GM23338 (cell line): ENCODE measurements around the gene HOXB6. TPM values are rescaled to one million over a fixed set of nuclear protein-coding genes. Genes with fewer than 3 reads are reported as not detected.
A peak's percentile ranks its signal among the peaks of the same experiment; 100 is the strongest.

Experiments
- ATAC-seq: fragments of 200-7000 bp; cut with Tn5 transposase; 3 replicates; pipeline ENCODE4 v1.9.1; 2020
- DNase-seq: peaks from one replicate; pipeline ENCODE4 v3.0.0-alpha.2; 2015; ENCODE audit warnings: low spot score
- H2AFZ ChIP-seq: fragments of 200-600 bp; sonication (generic); 2 replicates; pipeline ENCODE4 v1.8.0; 2016; ENCODE audit warnings: antibody characterized with exemption, mild to moderate bottlenecking, moderate library complexity
- H3F3A ChIP-seq: fragments of 200-600 bp; sonication (generic); replicated peaks from 2 replicates; pipeline ENCODE4 v1.8.0; 2017; ENCODE audit warnings: antibody characterized with exemption, mixed run types, low read depth
- H3K27ac ChIP-seq: fragments of 200-600 bp; sonication (generic); 2 replicates; pipeline ENCODE4 v1.6.1; 2016; ENCODE audit warnings: low read depth
- H3K27me3 ChIP-seq: fragments of 200-600 bp; sonication (generic); 2 replicates; pipeline ENCODE4 v1.8.0; 2016; ENCODE audit warnings: mild to moderate bottlenecking, mixed run types, moderate library complexity; ENCODE audit not compliant: insufficient read depth
- H3K36me3 ChIP-seq: fragments of 200-600 bp; sonication (generic); 2 replicates; pipeline ENCODE4 v1.8.0; 2016; ENCODE audit warnings: mild to moderate bottlenecking; ENCODE audit not compliant: insufficient read depth
- H3K4me1 ChIP-seq: fragments of 200-600 bp; sonication (generic); 2 replicates; pipeline ENCODE4 v1.8.0; 2016; ENCODE audit warnings: mild to moderate bottlenecking, moderate library complexity; ENCODE audit not compliant: insufficient read depth
- H3K4me2 ChIP-seq: fragments of 200-600 bp; sonication (generic); 2 replicates; pipeline ENCODE4 v1.7.1; 2017; ENCODE audit warnings: mixed run types
- H3K4me3 ChIP-seq: fragments of 200-600 bp; sonication (generic); 2 replicates; pipeline ENCODE4 v1.6.1; 2016; ENCODE audit warnings: mixed run types
- H3K79me2 ChIP-seq: fragments of 200-600 bp; sonication (generic); replicated peaks from 2 replicates; pipeline ENCODE4 v1.8.0; 2017; ENCODE audit warnings: mild to moderate bottlenecking; ENCODE audit not compliant: insufficient read depth
- H3K9me2 ChIP-seq: fragments of 200-600 bp; sonication (generic); 2 replicates; pipeline ENCODE4 v1.8.0; 2017; ENCODE audit not compliant: insufficient read depth
- H4K20me1 ChIP-seq: fragments of 200-600 bp; sonication (generic); replicated peaks from 2 replicates; pipeline ENCODE4 v1.8.0; 2017; ENCODE audit warnings: mild to moderate bottlenecking; ENCODE audit not compliant: insufficient read depth
- H3K27ac Mint-ChIP-seq: 2 replicates; pipeline ENCODE4 v1.8.0; 2020; ENCODE audit warnings: inconsistent platforms, mild to moderate bottlenecking, moderate library complexity, mixed read lengths
- H3K27me3 Mint-ChIP-seq: 3 replicates; pipeline ENCODE4 v1.8.0; 2022; ENCODE audit warnings: low read depth, mild to moderate bottlenecking, moderate library complexity, mixed read lengths, inconsistent platforms; ENCODE audit not compliant: insufficient read depth, poor library complexity
- H3K36me3 Mint-ChIP-seq: 3 replicates; pipeline ENCODE4 v1.8.0; 2021; ENCODE audit warnings: low read depth, mild to moderate bottlenecking, inconsistent platforms, moderate library complexity, mixed read lengths
- H3K4me1 Mint-ChIP-seq: 3 replicates; pipeline ENCODE4 v1.8.0; 2020; ENCODE audit warnings: mild to moderate bottlenecking, inconsistent platforms, mixed read lengths
- H3K4me3 Mint-ChIP-seq: 3 replicates; pipeline ENCODE4 v1.8.0; 2021; ENCODE audit warnings: moderate library complexity, mild to moderate bottlenecking, inconsistent platforms, mixed read lengths
- H3K9me3 Mint-ChIP-seq: 3 replicates; pipeline ENCODE4 v1.8.0; 2020; ENCODE audit warnings: moderate library complexity, mild to moderate bottlenecking, inconsistent platforms, mixed read lengths
- CREB1 ChIP-seq: fragments of 250-450 bp; sonication (Bioruptor Pico); IDR thresholded peaks from 2 replicates; pipeline ENCODE4 v1.5.0; 2020; ENCODE audit warnings: low read depth, mild to moderate bottlenecking, moderate library complexity
- EZH2 ChIP-seq: fragments of 200-600 bp; sonication (generic); IDR thresholded peaks from one replicate; pipeline ENCODE4 v1.8.0; 2017; ENCODE audit warnings: antibody characterized with exemption, mild to moderate bottlenecking, low read depth; ENCODE audit not compliant: unreplicated experiment
- EZH2phosphoT487 ChIP-seq: fragments of 200-600 bp; sonication (generic); IDR thresholded peaks from one replicate; pipeline ENCODE4 v1.8.1; 2018; ENCODE audit warnings: antibody characterized with exemption; ENCODE audit not compliant: unreplicated experiment
- JUNB ChIP-seq: IDR thresholded peaks from one replicate; pipeline ENCODE4 v1.6.1; 2016; ENCODE audit warnings: antibody characterized with exemption; ENCODE audit not compliant: unreplicated experiment
- NANOG ChIP-seq: IDR thresholded peaks from 2 replicates; pipeline ENCODE4 v1.6.1; 2016; ENCODE audit warnings: antibody characterized with exemption, borderline replicate concordance
- STAT1 ChIP-seq: IDR thresholded peaks from one replicate; pipeline ENCODE4 v1.6.1; 2016; ENCODE audit warnings: antibody characterized with exemption; ENCODE audit not compliant: unreplicated experiment
- ZNF331 ChIP-seq: fragments of 250-450 bp; sonication (Bioruptor Pico); IDR thresholded peaks from 2 replicates; pipeline ENCODE4 v1.5.0; 2020; ENCODE audit warnings: low read depth, mild to moderate bottlenecking, moderate library complexity
- polyA plus RNA-seq: library from polyadenylated mRNA; unstranded; fragments of >200 nt; fragmentation: Nextera tagmentation; extraction: Ambion mirVana; gene quantifications from 2 replicates; pipeline ENCODE4 v1.2.1, GENCODE V29; 2016
- total RNA-seq: library from RNA; depleted of rRNA; stranded (reverse); fragments of >200 nt; shearing (Covaris generic); gene quantifications from 2 replicates; pipeline ENCODE4 v1.2.3, GENCODE V29; 2014

HOXB6 gene
- total and polyA plus RNA-seq, 2 experiments from 2014 or later, result not detected

GRCh38 chr17:48605991-48606891 lies 1.5 kb upstream of the HOXB6 start:
- Histone ChIP-seq H3K27me3 (peaks cover 100% of the 10 kb centered on the region), H3K4me1 (peaks cover 47% of the 10 kb centered on the region), H3K4me3 (no peak overlapping the region), H3K9me2 (no peaks in the 10 kb centered on the region), H3K79me2 (no peaks in the 10 kb centered on the region), H2AFZ (no peak overlapping the region), H3K27ac (no peak overlapping the region), H3K36me3 (no peaks in the 10 kb centered on the region; the same call in 1 of the 2 replicates), H3K4me2 (no peak overlapping the region), H3F3A (peaks cover 59% of the 10 kb centered on the region), H4K20me1 (peaks cover 72% of the 10 kb centered on the region)
- Mint-ChIP-seq H3K36me3 (no peaks in the 10 kb centered on the region; the same call in 2 of the 3 replicates), H3K4me1 (peaks cover 15% of the 10 kb centered on the region), H3K27me3 (peaks cover 100% of the 10 kb centered on the region), H3K9me3 (peaks cover 4% of the 10 kb centered on the region; the same call in 2 of the 3 replicates), H3K4me3 (no peak overlapping the region), H3K27ac (no peak overlapping the region)
- ATAC-seq (no peak), DNase-seq (no peak)
- TF ChIP-seq EZH2 (peak; percentile 97), STAT1 (no peak), ZNF331 (CRISPR knock-in tag) (no peak)

GRCh38 chr17:48605409-48605919 lies 678 bp upstream of the HOXB6 start:
- DNase-seq (peak; percentile 59), ATAC-seq (no peak)
- no peak overlapping the region for H3K4me2 ChIP-seq
- no peaks in the 10 kb centered on the region for H3K9me2 ChIP-seq
- H3K4me3 ChIP-seq, result no peak overlapping the region
- peaks cover 66% of the 10 kb centered on the region for H3F3A ChIP-seq
- no peaks in the 10 kb centered on the region; the same call in 1 of the 2 replicates for H3K36me3 ChIP-seq
- H3K27me3 ChIP-seq, result peaks cover 100% of the 10 kb centered on the region
- H3K27me3 Mint-ChIP-seq, result peaks cover 100% of the 10 kb centered on the region
- peaks cover 43% of the 10 kb centered on the region for H3K4me1 ChIP-seq
- no peak overlapping the region for H3K27ac Mint-ChIP-seq
- no peak overlapping the region for H3K27ac ChIP-seq
- TF ChIP-seq EZH2 (peak; percentile 37), JUNB (no peak)
- H2AFZ ChIP-seq, result no peak overlapping the region
- peaks cover 4% of the 10 kb centered on the region; the same call in 2 of the 3 replicates for H3K9me3 Mint-ChIP-seq
- peaks cover 11% of the 10 kb centered on the region; the same call in 2 of the 3 replicates for H3K4me1 Mint-ChIP-seq
- no peaks in the 10 kb centered on the region for H3K36me3 Mint-ChIP-seq
- H3K79me2 ChIP-seq, result no peaks in the 10 kb centered on the region
- H4K20me1 ChIP-seq, result peaks cover 78% of the 10 kb centered on the region
- H3K4me3 Mint-ChIP-seq, result no peak overlapping the region

- Mint-ChIP-seq H3K27ac (no peak overlapping the region), H3K4me1 (peaks cover 8% of the 10 kb centered on the region; the same call in 2 of the 3 replicates), H3K4me3 (no peak overlapping the region), H3K36me3 (no peaks in the 10 kb centered on the region), H3K27me3 (peaks cover 100% of the 10 kb centered on the region), H3K9me3 (peaks cover 4% of the 10 kb centered on the region; the same call in 2 of the 3 replicates)
- Histone ChIP-seq H3K4me2 (no peak overlapping the region), H3F3A (peaks cover 70% of the 10 kb centered on the region), H3K27me3 (peaks cover 100% of the 10 kb centered on the region), H3K36me3 (no peaks in the 10 kb centered on the region; the same call in 1 of the 2 replicates), H4K20me1 (peaks cover 85% of the 10 kb centered on the region), H3K27ac (no peak overlapping the region), H3K79me2 (no peaks in the 10 kb centered on the region), H2AFZ (no peak overlapping the region), H3K4me3 (no peak overlapping the region), H3K9me2 (no peaks in the 10 kb centered on the region), H3K4me1 (peaks cover 31% of the 10 kb centered on the region)
- TF ChIP-seq EZH2phosphoT487 (peak; percentile 34), EZH2 (peak; percentile 95), NANOG (no peak), CREB1 (CRISPR knock-in tag) (no peak)
- DNase-seq (peak; percentile 69), ATAC-seq (peak; percentile 12)
Measured at GRCh38 chr17:48603959-48604769, 622 bp downstream of the HOXB6 start.
